Endothelial cell (in vitro differentiated cells): ENCODE results near the gene FBXL13. TPM values are rescaled to one million over a fixed set of nuclear protein-coding genes. Genes with fewer than 3 reads are reported as not detected.
"Not testable (repeated sequence)": the region's sequence is repeated elsewhere in the genome, so short reads cannot be mapped to it uniquely, and the experiment has no call there.

Source experiments
- DNase-seq: peaks from one replicate; pipeline ENCODE4 v3.0.0; 2021; ENCODE audit warnings: low spot score
- H3K27ac Mint-ChIP-seq: one replicate; pipeline ENCODE4 v1.8.0; 2021; ENCODE audit warnings: mixed read lengths, inconsistent platforms; ENCODE audit not compliant: unreplicated experiment
- H3K27me3 Mint-ChIP-seq: one replicate; pipeline ENCODE4 v1.8.0; 2021; ENCODE audit warnings: mild to moderate bottlenecking, moderate library complexity, mixed read lengths, inconsistent platforms; ENCODE audit not compliant: unreplicated experiment
- H3K36me3 Mint-ChIP-seq: one replicate; pipeline ENCODE4 v1.8.0; 2021; ENCODE audit warnings: mild to moderate bottlenecking, low read depth, mixed read lengths, inconsistent platforms; ENCODE audit not compliant: unreplicated experiment
- H3K4me1 Mint-ChIP-seq: one replicate; pipeline ENCODE4 v1.8.0; 2021; ENCODE audit warnings: mild to moderate bottlenecking, mixed read lengths, inconsistent platforms; ENCODE audit not compliant: unreplicated experiment
- H3K4me3 Mint-ChIP-seq: one replicate; pipeline ENCODE4 v1.8.0; 2021; ENCODE audit warnings: mild to moderate bottlenecking, mixed read lengths, inconsistent platforms; ENCODE audit not compliant: unreplicated experiment
- H3K9me3 Mint-ChIP-seq: one replicate; pipeline ENCODE4 v1.8.0; 2021; ENCODE audit warnings: mixed read lengths, inconsistent platforms; ENCODE audit not compliant: unreplicated experiment
- total RNA-seq: library from RNA; stranded (reverse); fragmentation: NEBNext Ultra II Directional; extraction: Animal tissue kit (Norgen Biotek cat#: 25700); gene quantifications from one replicate; pipeline ENCODE4 v1.2.1, GENCODE V29; 2021; ENCODE audit not compliant: unreplicated experiment
- TF ChIP-seq, protein P1 (sequence below): fragments of 200-600 bp; sonication (generic); IDR thresholded peaks from one replicate; pipeline ENCODE4 v1.5.0; 2021; ENCODE audit warnings: antibody characterized with exemption; ENCODE audit not compliant: unreplicated experiment

Gene FBXL13
- total RNA-seq, 1 donor from 2014 or later, result 3.4 TPM

- Mint-ChIP-seq H3K27ac (no peak overlapping the region), H3K4me3 (no peak overlapping the region)
- no peak for DNase-seq
Measured at GRCh38 chr7:103113164-103113563, 38.6 kb upstream of the FBXL13 start.

GRCh38 chr7:103106703-103107070, 32.1 kb upstream of the FBXL13 start:
- not testable (repeated sequence) for DNase-seq, H3K27ac Mint-ChIP-seq, H3K9me3 Mint-ChIP-seq, H3K36me3 Mint-ChIP-seq, H3K4me1 Mint-ChIP-seq, H3K27me3 Mint-ChIP-seq, H3K4me3 Mint-ChIP-seq

More at GRCh38 chr7:103113164-103113563, 38.6 kb upstream of the FBXL13 start:
- TF ChIP-seq, protein P1, sequence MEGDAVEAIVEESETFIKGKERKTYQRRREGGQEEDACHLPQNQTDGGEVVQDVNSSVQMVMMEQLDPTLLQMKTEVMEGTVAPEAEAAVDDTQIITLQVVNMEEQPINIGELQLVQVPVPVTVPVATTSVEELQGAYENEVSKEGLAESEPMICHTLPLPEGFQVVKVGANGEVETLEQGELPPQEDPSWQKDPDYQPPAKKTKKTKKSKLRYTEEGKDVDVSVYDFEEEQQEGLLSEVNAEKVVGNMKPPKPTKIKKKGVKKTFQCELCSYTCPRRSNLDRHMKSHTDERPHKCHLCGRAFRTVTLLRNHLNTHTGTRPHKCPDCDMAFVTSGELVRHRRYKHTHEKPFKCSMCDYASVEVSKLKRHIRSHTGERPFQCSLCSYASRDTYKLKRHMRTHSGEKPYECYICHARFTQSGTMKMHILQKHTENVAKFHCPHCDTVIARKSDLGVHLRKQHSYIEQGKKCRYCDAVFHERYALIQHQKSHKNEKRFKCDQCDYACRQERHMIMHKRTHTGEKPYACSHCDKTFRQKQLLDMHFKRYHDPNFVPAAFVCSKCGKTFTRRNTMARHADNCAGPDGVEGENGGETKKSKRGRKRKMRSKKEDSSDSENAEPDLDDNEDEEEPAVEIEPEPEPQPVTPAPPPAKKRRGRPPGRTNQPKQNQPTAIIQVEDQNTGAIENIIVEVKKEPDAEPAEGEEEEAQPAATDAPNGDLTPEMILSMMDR, result no peak
- Mint-ChIP-seq H3K9me3 (no peaks in the 10 kb centered on the region), H3K4me1 (no peaks in the 10 kb centered on the region), H3K27me3 (peaks cover 2% of the 10 kb centered on the region), H3K36me3 (no peaks in the 10 kb centered on the region)

DNA sequence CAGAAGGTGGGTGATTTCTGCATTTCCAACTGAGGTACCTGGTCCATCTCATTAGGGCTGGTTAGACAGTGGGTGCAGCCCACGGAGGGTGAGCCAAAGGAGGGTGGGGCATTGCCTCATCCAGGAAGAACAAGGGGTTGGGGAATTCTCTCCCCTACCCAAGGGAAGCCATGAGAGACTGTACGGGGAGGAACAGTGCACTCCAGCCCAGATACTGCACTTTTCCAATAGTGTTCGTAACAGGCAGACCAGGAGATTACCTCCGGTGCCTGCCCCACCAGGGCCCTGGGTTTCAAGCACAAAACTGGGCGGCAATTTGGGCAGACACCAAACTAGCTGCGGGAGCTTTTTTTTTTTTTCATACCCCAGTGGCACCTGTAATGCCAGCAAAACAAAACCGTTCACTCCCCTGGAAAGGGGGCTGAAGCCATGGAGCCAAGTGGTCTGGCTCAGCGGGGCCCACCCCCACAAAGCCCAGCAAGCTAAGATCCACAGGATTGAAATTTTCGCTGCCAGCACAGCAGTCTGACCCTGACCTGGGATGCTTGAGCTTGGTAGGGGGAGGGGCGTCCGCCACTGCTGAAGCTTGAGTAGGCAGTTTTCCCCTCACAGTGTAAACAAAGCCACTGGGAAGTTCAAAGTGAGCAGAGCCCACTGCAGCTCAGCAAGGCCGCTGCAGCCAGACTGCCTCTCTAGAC, 31.6 kb upstream of the FBXL13 start:
- Mint-ChIP-seq H3K36me3 (no peaks in the 10 kb centered on the region), H3K27ac (no peak overlapping the region), H3K4me3 (no peak overlapping the region), H3K27me3 (peaks cover 2% of the 10 kb centered on the region), H3K4me1 (peaks cover 2% of the 10 kb centered on the region), H3K9me3 (no peaks in the 10 kb centered on the region)
- DNase-seq, result peak; percentile 9
- TF ChIP-seq, protein P1, result no peak

DNA sequence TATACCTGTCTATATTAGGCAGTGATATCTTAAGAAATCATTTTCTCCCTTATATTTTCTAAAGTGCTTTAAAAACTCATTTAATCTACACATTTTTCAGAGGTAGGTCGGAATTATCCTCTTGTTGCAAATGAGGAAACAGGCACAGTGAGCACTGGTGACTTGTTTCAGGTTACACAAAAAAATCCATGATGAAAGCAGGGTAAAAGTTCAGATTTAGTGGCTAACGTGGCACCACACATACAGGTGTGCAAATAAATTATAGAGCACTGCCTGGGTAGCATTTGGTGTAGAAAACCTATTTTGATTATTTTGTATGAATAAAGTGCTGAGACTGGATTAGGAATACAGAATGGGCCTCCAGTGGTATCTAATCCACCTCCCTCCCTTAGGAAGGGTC, 26.9 kb upstream of the FBXL13 start:
- no peak overlapping the region for H3K4me3 Mint-ChIP-seq
- H3K27ac Mint-ChIP-seq, result no peak overlapping the region
- H3K27me3 Mint-ChIP-seq, result no peaks in the 10 kb centered on the region
- no peaks in the 10 kb centered on the region for H3K9me3 Mint-ChIP-seq
- H3K4me1 Mint-ChIP-seq, result peaks cover 2% of the 10 kb centered on the region
- no peaks in the 10 kb centered on the region for H3K36me3 Mint-ChIP-seq
- DNase-seq, result no peak
- TF ChIP-seq, protein P1, result no peak

DNA sequence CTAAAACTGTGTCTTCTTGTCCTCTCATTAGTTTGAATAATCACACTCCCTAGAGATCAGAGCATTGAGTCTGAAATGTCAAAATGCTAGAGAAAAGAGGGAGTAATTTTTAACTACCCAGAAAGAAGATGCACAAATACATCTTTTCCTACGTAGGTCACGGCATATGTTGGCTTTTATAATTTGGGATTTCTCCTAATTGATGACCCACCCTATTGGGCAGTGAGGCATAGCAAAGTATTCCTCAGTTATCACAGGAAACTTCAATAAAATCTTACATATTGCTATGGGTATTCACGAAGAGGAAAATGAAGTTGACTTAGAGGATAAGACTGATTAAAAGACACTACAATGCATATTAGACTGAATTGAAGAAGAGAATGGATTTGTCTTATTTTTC, 25.8 kb upstream of the FBXL13 start:
- no peak overlapping the region for H3K27ac Mint-ChIP-seq
- H3K4me1 Mint-ChIP-seq, result no peaks in the 10 kb centered on the region
- peaks cover 2% of the 10 kb centered on the region for H3K36me3 Mint-ChIP-seq
- no peaks in the 10 kb centered on the region for H3K9me3 Mint-ChIP-seq
- TF ChIP-seq, protein P1, result no peak
- no peak overlapping the region for H3K4me3 Mint-ChIP-seq
- H3K27me3 Mint-ChIP-seq, result no peaks in the 10 kb centered on the region
- DNase-seq, result no peak
